ENCODE data around the gene ZFAND3.

- no peak for TF ChIP-seq CTCF (IDR thresholded peaks at IDR 0.05 in 2 of 3, conservative IDR thresholded peaks at IDR 0.05 in 1 of 3; ENCODE audit: borderline replicate concordance in 1 of 3, insufficient read depth in 1 of 3, low read depth in 2 of 3, low read length in 2 of 3)
- TF ChIP-seq POLR2AphosphoS5 (IDR thresholded peaks at IDR 0.05; ENCODE audit: low read depth, low read length): no peak
- TF ChIP-seq SIN3A (IDR thresholded peaks at IDR 0.05; ENCODE audit: low read depth): no peak
Observed at GRCh38 chr6:38193051-38193450, 373.5 kb downstream of the ZFAND3 start.
